Measurements from ENCODE around the gene MOV10L1. TPM values are rescaled to one million over a fixed set of nuclear protein-coding genes. Genes with fewer than 3 reads are reported as not detected.

MOV10L1 gene
- total RNA-seq, 4 donors from 2014 or later: 0.13 to 1.7 (median 1.6) TPM; not detected in 1

GRCh38 chr22:50211147-50211546 lies 121.3 kb downstream of the MOV10L1 start:
- WGBS, 2 donors: 88% methylated on average over 14 of the region's 14 CpGs
- no peak for DNase-seq (ENCODE audit: low spot score in 2 of 2)
- H3K4me3 ChIP-seq (ENCODE audit: low read depth, poor library complexity, severe bottlenecking): no peak overlapping the region
- intact Hi-C loops (cut with DNase I; ENCODE audit: low total_unique reads): no loop called here
- TF ChIP-seq CTCF (IDR thresholded peaks at IDR 0.05): no peak
- TF ChIP-seq POLR2A (IDR thresholded peaks at IDR 0.05): no peak

Other genes with a start within 250 kb of the MOV10L1 start
- gene ZBED4, start 236.2 kb upstream of the MOV10L1 start, total RNA-seq: 10 to 100 TPM in 1 of 4 donors, 1 to 10 TPM in 3; 8.6 to 11.6 (median 9.6) TPM
- gene ALG12, start 171.6 kb upstream of the MOV10L1 start, total RNA-seq: 10 to 100 TPM in 3 of 4 donors, 1 to 10 TPM in 1; 7.5 to 25.6 (median 16.1) TPM
- 10 to 100 TPM in 3 of 4 donors, 1 to 10 TPM in 1; 9.1 to 28.0 (median 18.0) TPM for gene CRELD2, start 171.4 kb upstream of the MOV10L1 start, total RNA-seq
- 100 to 1,000 TPM; 149 to 181 (median 163) TPM for gene PIM3, start 129.2 kb upstream of the MOV10L1 start, total RNA-seq
- gene IL17REL, start 77.2 kb upstream of the MOV10L1 start, total RNA-seq: not detected
- not detected for gene TTLL8, start 31.7 kb upstream of the MOV10L1 start, total RNA-seq
- gene MLC1, start 4.6 kb upstream of the MOV10L1 start, total RNA-seq: 1 to 10 TPM in 2 of 4 donors, under 1 TPM in 2; 0.15 to 2.1 (median 1.0) TPM
- gene PANX2, start 80.7 kb downstream of the MOV10L1 start, total RNA-seq: 1 to 10 TPM; 1.4 to 4.3 (median 1.8) TPM
- 10 to 100 TPM; 31.5 to 62.7 (median 46.4) TPM for gene TRABD, start 95.9 kb downstream of the MOV10L1 start, total RNA-seq
- gene SELENOO, start 111.0 kb downstream of the MOV10L1 start, total RNA-seq: 10 to 100 TPM; 33.3 to 52.3 (median 43.1) TPM
- gene TUBGCP6, start 155.0 kb downstream of the MOV10L1 start, total RNA-seq: 10 to 100 TPM; 37.1 to 67.0 (median 52.5) TPM
- 10 to 100 TPM; 36.4 to 60.7 (median 45.7) TPM for gene HDAC10, start 161.3 kb downstream of the MOV10L1 start, total RNA-seq
- 1 to 10 TPM in 3 of 4 donors, under 1 TPM in 1; 0.99 to 3.5 (median 1.8) TPM for gene MAPK12, start 171.7 kb downstream of the MOV10L1 start, total RNA-seq
- gene MAPK11, start 180.4 kb downstream of the MOV10L1 start, total RNA-seq: 1 to 10 TPM in 3 of 4 donors, under 1 TPM in 1; 0.65 to 8.1 (median 2.9) TPM
- 100 to 1,000 TPM; 105 to 199 (median 155) TPM for gene PLXNB2, start 217.6 kb downstream of the MOV10L1 start, total RNA-seq
- gene DENND6B, start 237.0 kb downstream of the MOV10L1 start, total RNA-seq: 1 to 10 TPM in 3 of 4 donors, under 1 TPM in 1; 0.97 to 8.8 (median 6.5) TPM

Measured in lower leg skin (tissue), 4 donors.